Measurements from ENCODE around the gene HHIPL1. TPM values are rescaled to one million over a fixed set of nuclear protein-coding genes. Genes with fewer than 3 reads are reported as not detected.

HHIPL1 gene
- total and polyA plus RNA-seq, 4 donors = 0.31 to 4.0 (median 1.1) TPM

DNA sequence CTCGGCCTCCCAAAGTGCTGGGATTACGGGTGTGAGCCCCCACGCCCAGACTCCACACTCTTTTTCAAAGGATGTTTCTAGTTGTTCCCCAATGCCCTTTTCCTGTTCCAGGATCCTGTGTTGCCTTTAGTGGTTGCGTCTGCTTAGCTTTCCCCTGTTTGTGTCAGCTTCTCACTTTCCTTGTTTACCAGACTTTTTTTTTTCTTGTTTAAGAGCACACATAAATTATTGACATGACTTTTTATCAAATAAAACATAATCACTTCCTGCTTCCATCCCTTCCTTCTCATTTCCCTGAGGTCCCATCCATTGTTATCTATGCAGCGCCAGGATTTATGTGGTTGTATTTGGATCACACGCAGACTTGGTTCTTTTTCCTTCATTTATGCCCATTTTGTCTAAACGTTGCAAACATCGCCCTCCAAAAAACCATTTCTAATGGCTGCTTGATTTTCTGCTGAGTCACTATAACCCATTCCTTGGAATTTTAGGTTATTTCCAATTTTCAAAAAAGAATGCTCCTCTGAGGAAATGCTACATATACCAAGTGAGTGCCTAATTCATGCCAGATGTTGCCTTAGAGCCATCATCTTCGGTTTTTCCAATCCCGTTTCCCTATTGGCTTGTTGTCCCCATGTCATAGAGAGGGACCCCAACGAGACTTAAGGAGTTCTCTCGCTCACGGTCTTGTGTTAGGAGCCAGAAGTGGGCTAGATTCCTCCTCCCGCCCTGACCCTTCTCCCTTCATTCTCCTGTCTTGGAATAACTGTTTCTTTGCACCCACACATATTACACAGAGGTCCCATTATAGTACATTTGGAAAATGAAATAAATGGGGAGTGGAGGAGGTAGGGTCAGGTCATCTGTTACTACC is 25.7 kb downstream of the HHIPL1 start:
- H3K9ac ChIP-seq (ENCODE audit: insufficient read depth in 1 of 2, low read length in 2 of 2) = no peak overlapping the region
- H3K4me1 ChIP-seq (ENCODE audit: control insufficient read depth in 5 of 5, insufficient read depth in 5 of 5, low read length in 5 of 5) = peaks cover 0 to 4% (median 0%) of the 10 kb centered on the region in 5 donors
- 85 to 86% methylated on average over 14 of the region's 14 CpGs for WGBS, 2 donors
- DNase-seq = no peak
- no peak for ATAC-seq (ENCODE audit: insufficient read depth, low FRiP score)
- peaks cover 0 to 4% (median 0%) of the 10 kb centered on the region in 4 donors for H3K9me3 ChIP-seq (ENCODE audit: control insufficient read depth in 4 of 4, insufficient read depth in 3 of 4, low read length in 3 of 4)
- peaks cover 0 to 3% (median 2%) of the 10 kb centered on the region in 4 donors for H3K36me3 ChIP-seq (ENCODE audit: control insufficient read depth in 4 of 4, insufficient read depth in 4 of 4, low read length in 4 of 4)
- TF ChIP-seq, protein P1, sequence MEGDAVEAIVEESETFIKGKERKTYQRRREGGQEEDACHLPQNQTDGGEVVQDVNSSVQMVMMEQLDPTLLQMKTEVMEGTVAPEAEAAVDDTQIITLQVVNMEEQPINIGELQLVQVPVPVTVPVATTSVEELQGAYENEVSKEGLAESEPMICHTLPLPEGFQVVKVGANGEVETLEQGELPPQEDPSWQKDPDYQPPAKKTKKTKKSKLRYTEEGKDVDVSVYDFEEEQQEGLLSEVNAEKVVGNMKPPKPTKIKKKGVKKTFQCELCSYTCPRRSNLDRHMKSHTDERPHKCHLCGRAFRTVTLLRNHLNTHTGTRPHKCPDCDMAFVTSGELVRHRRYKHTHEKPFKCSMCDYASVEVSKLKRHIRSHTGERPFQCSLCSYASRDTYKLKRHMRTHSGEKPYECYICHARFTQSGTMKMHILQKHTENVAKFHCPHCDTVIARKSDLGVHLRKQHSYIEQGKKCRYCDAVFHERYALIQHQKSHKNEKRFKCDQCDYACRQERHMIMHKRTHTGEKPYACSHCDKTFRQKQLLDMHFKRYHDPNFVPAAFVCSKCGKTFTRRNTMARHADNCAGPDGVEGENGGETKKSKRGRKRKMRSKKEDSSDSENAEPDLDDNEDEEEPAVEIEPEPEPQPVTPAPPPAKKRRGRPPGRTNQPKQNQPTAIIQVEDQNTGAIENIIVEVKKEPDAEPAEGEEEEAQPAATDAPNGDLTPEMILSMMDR (IDR thresholded peaks at IDR 0.05; ENCODE audit: control extremely low read depth, extremely low read depth) = no peak
- no peak overlapping the region for H3K4me3 ChIP-seq
- H3K27ac ChIP-seq (ENCODE audit: low read depth in 1 of 2, low read length in 1 of 2) = no peak overlapping the region
- peaks cover 0 to 4% (median 0%) of the 10 kb centered on the region in 3 donors for H3K27me3 ChIP-seq (ENCODE audit: control insufficient read depth in 3 of 3, insufficient read depth in 3 of 3, low read length in 2 of 3)

DNA sequence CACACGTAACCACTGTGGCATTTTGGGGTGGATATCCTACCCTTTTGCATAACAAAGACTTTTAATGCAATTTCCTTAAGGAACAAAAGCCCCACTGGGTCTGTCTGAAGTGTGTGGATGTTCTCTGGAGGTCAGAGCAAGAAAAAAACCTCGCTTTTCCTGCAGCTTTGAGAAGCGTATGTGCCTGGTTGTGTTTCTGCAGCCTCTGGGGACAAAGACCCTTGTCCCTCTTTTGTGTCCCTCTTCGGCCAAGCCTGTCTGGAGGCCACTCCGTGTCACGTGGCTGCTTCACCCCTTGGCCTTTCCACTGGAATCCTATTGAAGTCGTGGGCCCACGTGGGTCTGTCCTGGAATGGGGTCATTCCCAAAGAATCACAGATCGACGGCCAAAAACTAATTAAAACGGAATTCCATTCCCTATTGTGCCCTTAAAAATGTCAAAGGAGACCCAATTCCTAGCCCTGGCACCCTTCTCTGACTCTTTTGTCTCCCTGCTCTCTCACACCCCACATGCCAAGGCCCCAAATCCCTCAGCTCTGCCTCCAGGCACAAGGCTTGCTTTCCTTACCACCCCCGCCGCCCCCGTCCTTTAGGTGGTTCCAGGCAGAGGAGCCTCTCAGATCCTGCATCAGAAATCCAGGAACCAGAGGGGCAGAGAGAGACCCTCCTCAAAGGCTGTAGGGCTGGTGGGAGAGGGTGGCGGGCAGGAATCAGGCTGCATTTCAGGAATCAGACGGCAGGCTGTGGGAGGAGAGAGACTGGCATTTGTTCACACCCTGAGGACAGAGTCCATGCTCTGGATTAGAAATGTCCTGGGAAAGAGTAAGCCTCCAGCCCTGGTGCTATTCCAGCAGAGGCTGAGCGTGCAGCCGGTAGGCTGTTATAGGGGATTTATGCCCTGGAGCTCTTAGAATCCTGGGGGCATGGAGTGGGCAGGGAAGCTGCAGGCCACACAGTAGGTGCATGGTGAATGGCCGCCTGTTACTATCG is 26.6 kb downstream of the HHIPL1 start:
- TF ChIP-seq, protein P1 (IDR thresholded peaks at IDR 0.05; ENCODE audit: control extremely low read depth, extremely low read depth) = no peak
- no peak overlapping the region for H3K27ac ChIP-seq (ENCODE audit: low read depth in 1 of 2, low read length in 1 of 2)
- peaks cover 0 to 5% (median 0%) of the 10 kb centered on the region in 3 donors for H3K27me3 ChIP-seq (ENCODE audit: control insufficient read depth in 3 of 3, insufficient read depth in 3 of 3, low read length in 2 of 3)
- no peak overlapping the region for H3K4me3 ChIP-seq
- peaks cover 0 to 4% (median 0%) of the 10 kb centered on the region in 4 donors for H3K9me3 ChIP-seq (ENCODE audit: control insufficient read depth in 4 of 4, insufficient read depth in 3 of 4, low read length in 3 of 4)
- no peak for ATAC-seq (ENCODE audit: insufficient read depth, low FRiP score)
- 83 to 85% methylated on average over 20 of the region's 20 CpGs for WGBS, 2 donors
- DNase-seq = no peak
- no peak overlapping the region for H3K9ac ChIP-seq (ENCODE audit: insufficient read depth in 1 of 2, low read length in 2 of 2)
- peaks cover 0 to 3% (median 2%) of the 10 kb centered on the region in 4 donors for H3K36me3 ChIP-seq (ENCODE audit: control insufficient read depth in 4 of 4, insufficient read depth in 4 of 4, low read length in 4 of 4)
- H3K4me1 ChIP-seq (ENCODE audit: control insufficient read depth in 5 of 5, insufficient read depth in 5 of 5, low read length in 5 of 5) = peaks cover 0 to 4% (median 0%) of the 10 kb centered on the region in 5 donors

DNA sequence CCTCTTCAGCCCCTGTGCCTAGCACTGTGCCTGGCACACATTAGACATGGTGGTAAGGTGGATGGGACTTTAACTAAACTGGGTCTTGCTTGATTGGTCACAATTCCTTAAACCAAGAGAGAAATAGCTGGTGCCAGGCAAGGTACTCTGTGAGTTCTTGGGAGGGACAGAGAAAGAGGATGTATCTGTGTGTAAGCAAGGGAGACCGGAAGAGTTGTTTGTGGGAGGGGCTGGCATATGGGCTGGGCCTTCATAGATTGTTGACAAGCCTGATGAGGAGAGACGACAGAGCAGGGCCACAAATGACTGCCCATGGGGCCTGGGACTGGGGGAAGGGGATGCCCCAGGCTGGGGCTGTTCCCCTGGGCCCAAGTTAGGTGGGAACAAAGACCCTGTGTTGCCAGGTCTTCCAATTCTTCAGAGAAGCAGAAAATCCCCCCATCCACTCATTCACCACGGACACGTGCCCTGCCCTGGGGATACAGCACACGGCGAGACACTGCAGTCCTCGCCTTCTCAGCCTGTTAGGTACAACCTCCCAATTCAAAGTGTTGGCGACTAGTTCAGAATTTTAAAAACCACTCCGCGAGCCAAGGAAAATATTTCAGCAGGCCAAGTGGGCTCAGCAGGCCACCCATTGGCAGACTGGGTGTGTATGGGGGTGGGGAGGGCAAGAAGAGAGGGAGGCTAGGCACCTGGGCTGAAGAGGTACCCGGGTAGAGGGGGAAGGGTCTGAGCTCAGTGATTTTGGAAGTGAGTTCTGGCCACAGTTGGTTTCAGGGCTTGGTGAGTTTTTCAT is 27.8 kb downstream of the HHIPL1 start:
- peaks cover 0 to 5% (median 0%) of the 10 kb centered on the region in 3 donors for H3K27me3 ChIP-seq (ENCODE audit: control insufficient read depth in 3 of 3, insufficient read depth in 3 of 3, low read length in 2 of 3)
- 78 to 80% methylated on average over 11 of the region's 11 CpGs for WGBS, 2 donors
- peak in 1 of 3 donors; percentile 32 for DNase-seq
- no peak for ATAC-seq (ENCODE audit: insufficient read depth, low FRiP score)
- TF ChIP-seq, protein P1 (IDR thresholded peaks at IDR 0.05; ENCODE audit: control extremely low read depth, extremely low read depth) = no peak
- peaks cover 0 to 3% (median under 1%) of the 10 kb centered on the region in 4 donors for H3K36me3 ChIP-seq (ENCODE audit: control insufficient read depth in 4 of 4, insufficient read depth in 4 of 4, low read length in 4 of 4)
- no peak overlapping the region for H3K27ac ChIP-seq (ENCODE audit: low read depth in 1 of 2, low read length in 1 of 2)
- H3K4me1 ChIP-seq (ENCODE audit: control insufficient read depth in 5 of 5, insufficient read depth in 5 of 5, low read length in 5 of 5) = peaks cover 0 to 6% (median 0%) of the 10 kb centered on the region in 5 donors
- no peak overlapping the region for H3K4me3 ChIP-seq
- no peak overlapping the region for H3K9ac ChIP-seq (ENCODE audit: insufficient read depth in 1 of 2, low read length in 2 of 2)
- H3K9me3 ChIP-seq (ENCODE audit: control insufficient read depth in 4 of 4, insufficient read depth in 3 of 4, low read length in 3 of 4) = peaks cover 0 to 4% (median 0%) of the 10 kb centered on the region in 4 donors
